ENCODE data around the gene SEL1L3.

SEL1L3 gene

DNA sequence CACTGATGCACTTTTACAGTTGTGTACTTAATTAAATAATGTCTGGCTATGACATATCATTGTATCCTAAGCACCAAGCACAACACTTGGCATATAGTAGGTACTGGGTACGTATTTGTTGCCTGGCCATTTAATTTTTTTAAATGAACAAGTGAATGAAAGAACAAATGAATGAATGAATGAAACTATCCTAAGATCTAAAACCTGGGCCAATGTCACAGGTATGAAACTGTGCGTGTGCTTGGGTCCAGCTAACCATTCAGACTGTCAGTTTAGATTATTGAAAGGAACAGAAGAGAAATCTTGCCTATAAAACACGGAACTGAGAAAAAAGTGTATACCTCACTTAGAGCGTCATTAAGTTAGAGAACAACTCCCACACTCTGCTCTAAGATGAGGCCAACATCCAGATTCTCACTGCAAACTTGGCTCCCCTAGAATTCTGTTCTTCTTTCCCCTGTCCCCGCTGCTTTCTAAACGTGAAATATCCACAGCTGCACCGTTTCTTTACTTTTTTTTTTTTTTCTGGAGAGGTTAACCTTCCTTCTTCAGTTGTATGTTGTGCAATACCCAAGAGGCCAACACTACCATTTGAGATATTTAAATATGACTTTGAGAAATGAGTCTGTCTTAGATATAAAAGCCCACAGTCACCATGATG, 17.3 kb upstream of the SEL1L3 start:
- in situ Hi-C loops (cut with HindIII; ENCODE audit: low sequenced_read_pairs) = no loop called here

DNA sequence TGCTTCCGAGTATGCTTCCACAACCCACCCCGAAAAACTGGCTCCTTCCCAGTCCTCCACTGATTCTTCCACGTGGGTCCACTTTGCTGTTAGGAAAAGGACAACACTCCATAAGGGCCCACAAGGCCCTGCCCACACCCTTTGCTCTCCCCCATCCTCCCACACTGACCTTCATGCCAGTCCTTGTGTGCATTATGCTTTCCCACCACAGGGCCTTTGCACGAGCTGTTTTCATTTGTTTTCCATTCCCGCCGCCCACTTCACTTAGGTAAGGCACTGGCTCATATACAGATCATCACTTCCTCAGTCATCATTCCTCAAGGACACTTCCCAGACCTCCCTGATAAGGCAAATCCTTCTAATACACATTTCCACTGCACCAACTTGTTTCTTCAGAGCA, 16.8 kb upstream of the SEL1L3 start:
- in situ Hi-C loops (cut with HindIII; ENCODE audit: low sequenced_read_pairs) = no loop called here

DNA sequence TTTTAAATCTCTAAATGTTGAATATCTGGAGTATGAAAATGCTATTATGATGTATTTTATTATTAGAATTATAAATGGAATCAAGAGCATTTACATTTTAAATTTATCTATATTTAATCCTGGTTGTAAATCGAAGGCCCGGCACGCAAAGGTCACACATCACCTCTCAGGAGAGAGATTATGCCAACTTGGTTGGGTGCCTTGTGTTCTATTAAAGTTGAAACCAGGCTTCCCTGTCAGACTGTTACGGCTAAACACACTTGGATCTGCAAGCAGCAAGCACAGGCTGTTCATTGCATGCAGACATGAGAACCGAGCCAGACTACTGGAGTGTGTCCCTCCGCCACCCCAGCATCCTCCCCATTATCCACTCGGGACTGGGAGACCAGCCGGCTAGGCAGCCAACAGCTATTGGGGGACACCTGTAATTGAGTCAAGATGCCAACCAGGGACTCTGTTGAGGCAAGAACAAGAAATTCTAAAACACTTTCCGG, 16.4 kb upstream of the SEL1L3 start:
- in situ Hi-C loops (cut with HindIII; ENCODE audit: low sequenced_read_pairs) = no loop called here

DNA sequence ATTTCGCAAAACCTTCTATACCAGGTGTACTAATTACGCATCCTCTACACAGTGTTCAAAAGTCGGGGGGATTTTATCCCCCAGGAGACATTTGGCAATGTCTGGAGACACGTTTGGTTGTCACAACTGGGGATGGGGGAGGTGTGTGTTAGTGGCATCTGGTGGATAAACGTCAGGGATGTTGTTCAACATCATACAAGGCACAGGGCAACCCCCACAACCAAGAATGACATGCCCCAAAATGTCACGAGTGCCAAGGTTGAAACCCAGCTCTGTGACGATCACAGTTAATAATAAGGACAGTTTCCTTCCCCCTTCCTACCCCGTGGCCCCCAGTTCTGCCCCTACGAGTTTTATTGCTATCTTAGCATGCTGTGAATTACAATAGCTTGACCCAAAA, 15.9 kb upstream of the SEL1L3 start:
- in situ Hi-C loops (cut with HindIII; ENCODE audit: low sequenced_read_pairs) = no loop called here

DNA sequence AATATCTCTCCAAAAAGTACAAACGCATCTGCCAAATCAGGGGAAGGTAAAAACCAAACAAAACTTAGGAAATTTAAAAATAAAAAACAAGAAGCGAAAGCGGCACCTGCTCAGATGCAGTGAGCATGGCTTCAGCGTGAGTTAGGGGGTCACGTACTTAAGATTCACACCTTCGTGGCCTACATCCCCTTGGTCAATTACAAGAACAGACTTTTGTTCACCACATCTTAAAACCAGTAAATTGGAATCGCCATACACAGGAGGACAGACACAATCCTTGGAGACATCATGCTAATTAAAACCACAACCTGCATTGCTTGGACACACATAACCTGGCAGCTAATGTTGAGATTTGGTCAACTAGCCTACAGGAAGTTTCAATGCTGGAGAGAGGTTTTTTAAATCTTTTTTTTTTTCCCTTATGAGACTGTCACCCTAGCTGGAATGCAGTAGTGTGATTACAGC, 12.5 kb upstream of the SEL1L3 start:
- in situ Hi-C loops (cut with HindIII; ENCODE audit: low sequenced_read_pairs) = no loop called here

DNA sequence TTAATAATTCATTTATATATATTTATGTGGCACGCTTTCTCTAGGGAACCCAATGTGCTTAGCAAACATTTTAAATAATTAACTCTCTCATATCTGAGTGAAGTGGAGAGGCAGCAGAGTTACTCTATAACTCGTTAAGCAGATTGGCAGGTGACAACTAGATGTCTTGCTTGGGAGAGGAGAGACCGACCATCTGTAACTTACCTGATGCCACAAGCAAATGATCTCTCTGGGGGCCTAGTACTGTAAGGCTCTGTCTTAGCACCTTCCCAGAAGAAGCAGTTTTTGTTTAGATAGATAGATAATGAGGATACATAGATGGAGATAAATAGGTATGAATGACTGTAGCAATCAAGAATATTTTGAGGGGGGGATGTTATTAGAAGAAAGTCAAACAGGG, 11.9 kb upstream of the SEL1L3 start:
- in situ Hi-C loops (cut with HindIII; ENCODE audit: low sequenced_read_pairs) = no loop called here

DNA sequence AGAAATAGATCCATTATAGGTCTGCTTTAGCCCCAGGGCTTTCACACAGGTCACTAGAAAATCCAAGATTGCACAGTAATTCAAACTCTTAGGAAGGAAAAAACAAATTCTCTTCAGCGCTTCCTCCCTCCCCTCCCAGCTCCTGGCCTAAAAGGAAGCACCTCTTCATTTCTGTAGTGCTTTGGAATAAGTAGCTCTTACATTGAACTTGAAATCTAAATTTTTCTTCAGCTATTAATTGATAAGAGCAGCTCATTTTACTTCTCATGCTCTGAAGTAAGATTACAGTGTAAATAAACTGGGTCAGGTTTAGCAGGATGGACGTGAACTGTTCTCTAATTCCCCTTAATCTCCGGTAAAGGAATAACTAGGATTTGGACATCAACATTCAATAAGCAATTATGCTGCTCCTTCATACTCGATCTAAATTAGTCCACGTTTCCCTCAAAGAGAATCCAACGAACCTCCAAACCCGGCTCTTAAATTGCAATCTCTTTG, 10.9 kb upstream of the SEL1L3 start:
- in situ Hi-C loops (cut with HindIII; ENCODE audit: low sequenced_read_pairs) = no loop called here

DNA sequence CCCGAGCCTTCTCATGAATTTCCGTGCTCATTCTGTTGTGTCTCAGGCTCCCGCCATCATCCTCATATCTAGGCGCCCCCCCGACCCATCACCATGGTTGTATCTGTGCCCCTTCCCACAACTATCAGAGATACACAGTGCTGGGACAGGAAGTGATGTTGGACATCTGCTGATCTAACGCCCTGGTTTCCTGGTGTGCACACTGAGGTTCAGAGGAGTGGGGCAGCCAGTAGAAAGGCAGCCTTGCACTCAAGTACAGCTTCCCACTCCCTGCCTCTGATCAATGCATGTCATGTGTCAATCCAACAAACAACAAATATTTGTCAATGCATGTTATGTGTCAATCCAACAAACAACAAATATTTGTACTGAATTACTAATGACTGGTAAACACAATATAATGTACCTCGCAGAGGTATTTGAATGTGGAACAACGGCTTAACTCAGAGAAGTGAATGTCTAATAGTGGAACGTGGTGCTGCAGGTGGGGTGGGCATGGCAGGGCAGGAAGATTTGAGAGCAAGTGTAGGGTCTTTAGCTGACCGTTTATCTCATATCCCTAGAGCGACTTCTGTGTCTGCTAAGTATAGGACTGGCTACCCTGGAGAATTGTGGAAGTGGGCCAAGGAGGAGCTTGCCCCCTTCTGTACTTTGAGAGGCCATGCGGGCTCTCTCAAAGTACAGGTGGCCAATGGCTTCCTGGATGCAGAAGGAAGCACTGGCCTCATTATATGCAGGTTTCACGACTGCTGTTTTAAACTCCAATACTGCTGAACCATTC, 10.3 kb upstream of the SEL1L3 start:
- in situ Hi-C loops (cut with HindIII; ENCODE audit: low sequenced_read_pairs) = no loop called here

DNA sequence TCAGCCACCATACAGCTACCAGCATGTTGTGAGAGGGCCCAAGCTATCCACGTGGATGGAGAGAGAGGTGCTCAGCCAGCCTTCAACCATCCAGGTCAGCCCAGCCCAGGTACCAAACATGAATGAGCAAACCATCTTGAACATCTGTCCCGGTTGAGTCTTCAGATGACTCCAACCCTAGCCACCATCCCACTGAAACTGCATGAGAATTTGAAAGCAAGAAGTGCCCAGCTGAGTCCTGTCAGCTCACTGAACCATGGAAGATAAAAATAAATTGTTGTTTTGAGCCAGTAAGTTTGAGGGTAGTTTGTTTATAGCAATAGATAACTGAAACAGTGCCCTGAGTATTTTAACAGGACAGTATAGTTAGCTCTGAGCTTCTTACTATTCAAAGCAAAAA, 7.3 kb upstream of the SEL1L3 start:
- in situ Hi-C loops (cut with HindIII; ENCODE audit: low sequenced_read_pairs) = no loop called here

DNA sequence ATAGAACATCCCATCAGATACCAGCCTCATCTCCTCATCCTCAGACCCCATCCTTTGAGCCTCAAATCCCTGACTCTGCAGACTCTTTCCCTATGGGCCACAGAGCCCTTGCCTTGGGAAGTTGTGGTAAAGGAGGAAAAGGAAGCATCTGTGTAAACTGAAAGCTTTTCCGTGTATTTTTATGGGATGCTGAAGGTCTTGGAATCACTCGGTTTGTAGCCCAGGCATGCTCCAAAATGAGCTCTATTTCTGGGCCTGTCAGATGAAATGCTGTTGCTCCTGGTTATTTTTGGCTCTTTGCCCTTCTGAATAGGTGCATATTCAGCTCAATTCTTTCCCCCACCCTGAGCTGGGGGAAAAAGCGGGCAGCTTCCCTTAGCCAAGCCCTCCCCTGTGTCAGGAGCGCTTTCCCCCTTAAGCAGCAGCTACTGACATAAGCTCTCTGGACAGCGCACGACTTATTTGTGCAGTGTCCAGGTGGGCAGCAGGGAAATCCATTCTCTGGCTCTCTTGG, 5.0 kb upstream of the SEL1L3 start:
- in situ Hi-C loops (cut with HindIII; ENCODE audit: low sequenced_read_pairs) = loop anchor here (10.0 kb wide), 1 partner anchor 57 kb away; no protein-coding TSS in a partner anchor

DNA sequence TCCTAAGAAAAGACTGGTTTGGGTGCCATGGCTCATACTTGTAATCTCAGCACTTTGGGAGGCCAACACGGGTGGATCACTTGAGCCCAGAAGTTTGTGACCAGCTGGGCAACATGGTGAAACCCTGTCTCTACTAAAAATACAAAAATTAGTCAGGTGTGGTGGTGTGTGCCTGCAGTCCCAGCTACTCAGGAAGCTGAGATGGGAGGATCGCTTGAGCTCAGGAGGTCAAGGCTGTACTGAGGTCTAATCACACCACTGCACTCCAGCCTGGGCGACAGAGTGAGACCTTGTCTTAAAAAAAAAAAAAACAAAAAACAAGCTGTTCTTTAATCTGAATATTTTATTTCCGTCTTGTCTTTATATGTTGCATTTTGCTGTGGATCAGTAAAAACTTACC, 3.6 kb upstream of the SEL1L3 start:
- in situ Hi-C loops (cut with HindIII; ENCODE audit: low sequenced_read_pairs) = loop anchor here (10.0 kb wide), 1 partner anchor 58 kb away; no protein-coding TSS in a partner anchor

DNA sequence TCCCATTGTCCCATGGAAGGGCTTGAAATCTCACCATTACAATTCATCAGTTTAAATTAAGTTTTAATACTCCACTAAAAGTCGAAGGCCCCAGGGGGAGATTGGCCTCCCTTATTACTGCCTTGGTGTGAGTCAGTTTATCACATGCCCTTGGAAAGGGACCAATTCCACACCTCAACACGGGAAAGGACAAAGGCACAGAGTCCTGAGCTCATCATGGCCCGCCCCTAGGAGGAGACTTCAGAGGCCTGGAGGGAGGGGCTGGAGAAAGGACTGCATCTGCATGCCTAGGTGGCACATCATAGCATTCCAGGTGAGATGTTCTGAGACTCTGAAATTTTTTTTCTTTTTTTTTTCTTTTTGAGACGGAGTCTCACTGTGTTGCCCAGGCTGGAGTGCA, 2.8 kb upstream of the SEL1L3 start:
- in situ Hi-C loops (cut with HindIII; ENCODE audit: low sequenced_read_pairs) = loop anchor here (10.0 kb wide), 1 partner anchor 59 kb away; no protein-coding TSS in a partner anchor

DNA sequence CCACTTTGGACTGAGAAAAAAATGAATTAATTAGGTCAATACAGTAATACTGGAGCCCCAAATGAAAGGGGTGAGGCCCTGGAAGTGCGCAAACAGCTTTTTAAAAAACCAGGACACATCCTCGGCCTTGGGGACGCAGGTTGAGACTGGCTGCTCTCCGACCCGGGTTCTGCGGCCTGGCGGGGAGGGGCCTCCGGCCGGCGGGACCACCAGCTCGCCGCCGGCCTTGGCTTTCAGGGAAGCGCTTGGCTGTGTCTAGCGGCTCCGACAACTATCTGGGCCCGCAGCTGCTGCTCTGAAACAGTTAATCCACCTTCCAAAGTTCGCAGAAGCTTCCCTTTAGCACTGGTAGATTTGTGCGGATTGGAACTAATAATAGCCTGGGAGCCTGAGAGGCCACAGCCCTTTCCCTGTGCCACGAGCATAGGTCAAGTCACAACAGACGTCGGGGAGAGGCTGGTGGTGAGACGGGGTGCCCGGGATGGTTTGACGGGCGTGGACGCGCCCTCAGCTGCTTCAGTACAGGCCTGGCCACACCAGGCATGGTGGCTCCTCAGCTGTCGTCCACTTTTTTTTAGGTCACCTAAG, 1.1 kb upstream of the SEL1L3 start:
- in situ Hi-C loops (cut with HindIII; ENCODE audit: low sequenced_read_pairs) = loop anchor here (5.0 to 10.0 kb wide), 2 partner anchors 61 to 62 kb away; no protein-coding TSS in a partner anchor

DNA sequence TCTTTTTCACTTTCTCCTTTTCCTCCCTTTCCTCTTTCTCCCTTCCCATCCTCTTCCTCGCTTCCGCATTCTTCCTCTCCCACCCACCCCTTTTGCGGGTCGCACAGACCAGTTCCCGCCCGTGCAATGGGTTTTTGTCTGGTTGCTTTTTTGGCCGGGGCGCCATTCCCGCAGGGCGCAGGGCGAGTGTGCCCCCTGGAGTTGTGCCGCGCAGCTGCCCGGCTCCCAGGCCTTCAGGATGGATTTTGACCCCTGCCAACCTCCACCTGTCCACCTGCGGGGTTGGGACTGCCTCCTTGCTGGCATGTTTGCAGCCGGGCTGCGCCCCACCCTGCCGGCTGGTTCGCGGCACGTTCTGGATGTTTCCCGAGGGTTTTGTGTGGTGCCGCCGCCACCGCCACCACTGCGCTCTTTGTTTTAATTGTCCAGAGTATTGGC, 578 bp upstream of the SEL1L3 start:
- in situ Hi-C loops (cut with HindIII; ENCODE audit: low sequenced_read_pairs) = loop anchor here (5.0 to 10.0 kb wide), 2 partner anchors 61 kb away; no protein-coding TSS in a partner anchor

DNA sequence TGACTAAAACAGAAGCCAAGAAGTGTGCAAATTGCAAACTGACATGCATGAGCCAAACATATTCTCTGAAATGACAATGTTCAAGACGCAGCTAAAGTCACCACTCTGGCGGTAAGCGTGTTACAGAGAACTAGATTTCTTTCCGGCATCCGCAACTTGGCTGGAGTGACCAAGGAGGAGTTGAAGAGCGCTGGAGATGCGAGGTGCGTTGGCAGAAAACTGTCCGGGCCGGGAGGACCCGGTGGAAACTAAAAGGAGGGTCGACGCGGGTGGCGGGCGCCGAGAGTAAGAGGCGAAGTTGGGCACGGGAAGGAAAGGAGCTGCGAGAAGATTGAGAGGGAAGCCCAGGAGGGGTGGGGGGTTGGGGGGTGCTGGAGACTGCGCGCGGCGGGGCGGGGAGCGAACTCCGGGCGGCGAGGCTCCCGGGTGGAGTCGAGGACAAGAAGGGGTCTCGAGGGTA, 807 bp downstream of the SEL1L3 start:
- in situ Hi-C loops (cut with HindIII; ENCODE audit: low sequenced_read_pairs) = loop anchor here (5.0 to 10.0 kb wide), 2 partner anchors 60 to 63 kb away; no protein-coding TSS in a partner anchor

DNA sequence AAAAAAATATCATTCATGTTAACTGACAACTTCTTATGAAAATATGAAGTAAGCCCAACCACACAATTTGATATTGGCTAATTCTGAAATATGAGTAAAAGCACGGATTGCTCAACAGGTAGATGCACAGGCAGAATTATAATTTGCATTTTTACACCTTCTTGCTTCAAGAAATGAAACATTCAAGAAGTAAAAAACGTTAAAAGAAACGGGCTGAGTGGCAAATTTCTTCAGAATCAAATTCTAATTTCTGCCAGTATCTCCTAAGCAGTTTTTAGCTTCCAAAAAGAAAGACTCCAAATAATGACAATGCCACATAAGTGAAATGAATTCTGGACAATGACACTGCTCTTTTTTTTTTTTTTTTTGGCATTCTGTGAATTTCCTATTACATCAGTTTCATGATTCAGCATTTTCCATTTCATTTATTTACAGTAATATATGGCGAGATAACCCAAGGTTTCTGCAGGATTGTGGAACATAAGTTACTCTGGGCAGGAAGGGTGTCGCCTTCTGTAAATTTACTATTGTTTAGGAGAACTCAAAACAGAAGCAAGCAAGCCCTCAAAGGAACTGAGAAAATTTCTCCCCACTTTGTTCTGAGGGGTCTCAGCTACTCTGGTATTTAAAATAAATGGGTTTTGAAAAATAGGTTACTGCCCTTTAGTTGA, 1.4 kb downstream of the SEL1L3 start:
- in situ Hi-C loops (cut with HindIII; ENCODE audit: low sequenced_read_pairs) = loop anchor here (5.0 to 10.0 kb wide), 2 partner anchors 59 to 63 kb away; no protein-coding TSS in a partner anchor

DNA sequence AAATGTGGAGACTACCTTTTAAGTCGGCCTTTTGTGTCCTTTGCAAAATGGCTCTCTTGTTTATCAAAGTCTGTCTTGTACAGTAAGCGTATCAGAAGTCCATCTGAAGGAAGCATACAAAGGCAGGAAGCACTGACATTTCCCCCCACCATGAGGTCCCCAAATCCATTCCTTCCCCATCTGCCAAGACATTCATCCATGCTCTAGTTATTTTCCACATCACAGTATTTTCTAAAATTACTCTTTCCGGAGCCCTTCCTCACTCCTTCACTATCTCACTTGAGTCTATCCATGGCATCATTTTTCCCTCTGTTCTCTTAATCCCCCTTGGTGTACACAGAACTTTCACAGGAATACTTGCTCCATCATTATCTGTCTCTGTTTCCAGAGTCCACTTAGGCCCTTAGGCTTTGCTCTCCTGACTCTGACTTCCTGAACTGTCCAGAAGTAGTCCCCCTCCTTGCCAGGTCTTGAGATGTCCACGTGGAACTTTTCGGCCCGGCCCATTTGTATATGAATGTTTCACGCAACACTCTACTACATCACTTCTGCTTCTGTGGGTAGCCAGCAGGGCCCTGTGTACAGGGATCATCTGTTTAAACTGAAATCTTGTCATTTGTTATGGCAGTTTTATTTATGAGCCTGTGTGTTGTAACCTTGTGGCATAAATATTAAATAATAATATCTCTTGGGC, 2.1 kb downstream of the SEL1L3 start:
- in situ Hi-C loops (cut with HindIII; ENCODE audit: low sequenced_read_pairs) = loop anchor here (5.0 to 10.0 kb wide), 2 partner anchors 58 to 64 kb away; no protein-coding TSS in a partner anchor

DNA sequence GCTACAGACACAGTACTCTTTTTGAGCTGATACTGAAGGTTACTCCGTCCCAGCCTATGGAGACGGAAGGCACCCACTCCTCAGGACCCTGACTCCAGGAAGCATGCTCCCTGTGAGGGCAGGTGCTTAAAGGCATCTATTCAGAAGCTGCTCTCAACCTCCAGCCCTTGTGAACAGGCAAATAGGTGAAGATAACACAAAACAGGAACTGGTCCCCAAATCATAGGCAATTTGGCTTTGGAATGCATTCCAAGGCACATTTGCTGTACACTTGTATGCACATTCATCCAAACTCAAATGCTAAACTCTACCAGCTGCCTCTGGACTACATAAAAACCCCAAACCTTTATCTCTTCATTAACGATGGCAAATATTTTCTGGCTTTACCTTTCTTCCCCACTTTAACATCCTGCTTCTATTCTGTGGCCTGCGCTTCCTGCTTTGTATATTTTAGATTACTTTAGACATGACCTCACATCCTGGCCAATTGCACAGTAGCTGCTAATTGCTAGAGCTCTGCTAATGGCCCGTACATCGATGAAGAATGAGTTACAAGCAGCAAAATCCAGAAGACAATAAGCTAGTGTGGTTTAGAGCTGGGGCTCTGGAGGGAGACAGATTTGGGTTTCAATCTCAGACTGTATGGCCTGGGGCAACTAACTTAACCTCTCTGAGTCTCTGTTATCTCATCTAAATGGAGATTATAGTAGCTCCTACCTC, 3.2 kb downstream of the SEL1L3 start:
- in situ Hi-C loops (cut with HindIII; ENCODE audit: low sequenced_read_pairs) = loop anchor here (5.0 to 10.0 kb wide), 3 partner anchors 57 to 85 kb away; no protein-coding TSS in a partner anchor

Measured in endothelial cell of hepatic sinusoid (primary cell).